Measurements from ENCODE around the gene PPARG. TPM values are rescaled to one million over a fixed set of nuclear protein-coding genes. Genes with fewer than 3 reads are reported as not detected.

PPARG gene
- total RNA-seq, 3 donors from 2014 or later = 61.6 to 173 (median 98.8) TPM

GRCh38 chr3:12342151-12342550 is 53.3 kb downstream of the PPARG start:
- intact Hi-C loops (cut with DNase I, micrococcal nuclease) = no loop called here
- DNase-seq (no peak), ATAC-seq (no peak)
- H3K9me3 ChIP-seq = no peaks in the 10 kb centered on the region
- no peaks in the 10 kb centered on the region for H3K36me3 ChIP-seq (ENCODE audit: low read depth)
- TF ChIP-seq, protein P1, sequence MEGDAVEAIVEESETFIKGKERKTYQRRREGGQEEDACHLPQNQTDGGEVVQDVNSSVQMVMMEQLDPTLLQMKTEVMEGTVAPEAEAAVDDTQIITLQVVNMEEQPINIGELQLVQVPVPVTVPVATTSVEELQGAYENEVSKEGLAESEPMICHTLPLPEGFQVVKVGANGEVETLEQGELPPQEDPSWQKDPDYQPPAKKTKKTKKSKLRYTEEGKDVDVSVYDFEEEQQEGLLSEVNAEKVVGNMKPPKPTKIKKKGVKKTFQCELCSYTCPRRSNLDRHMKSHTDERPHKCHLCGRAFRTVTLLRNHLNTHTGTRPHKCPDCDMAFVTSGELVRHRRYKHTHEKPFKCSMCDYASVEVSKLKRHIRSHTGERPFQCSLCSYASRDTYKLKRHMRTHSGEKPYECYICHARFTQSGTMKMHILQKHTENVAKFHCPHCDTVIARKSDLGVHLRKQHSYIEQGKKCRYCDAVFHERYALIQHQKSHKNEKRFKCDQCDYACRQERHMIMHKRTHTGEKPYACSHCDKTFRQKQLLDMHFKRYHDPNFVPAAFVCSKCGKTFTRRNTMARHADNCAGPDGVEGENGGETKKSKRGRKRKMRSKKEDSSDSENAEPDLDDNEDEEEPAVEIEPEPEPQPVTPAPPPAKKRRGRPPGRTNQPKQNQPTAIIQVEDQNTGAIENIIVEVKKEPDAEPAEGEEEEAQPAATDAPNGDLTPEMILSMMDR (IDR thresholded peaks at IDR 0.05) = no peak
- H3K4me1 ChIP-seq (ENCODE audit: low read depth) = peaks cover 7% of the 10 kb centered on the region
- no peak overlapping the region for H3K4me3 ChIP-seq

GRCh38 chr3:12343047-12343501 is 54.2 kb downstream of the PPARG start:
- ATAC-seq (no peak), DNase-seq (no peak)
- TF ChIP-seq, protein P1 (IDR thresholded peaks at IDR 0.05) = no peak
- Histone ChIP-seq H3K4me1 (ENCODE audit: low read depth) (peaks cover 3% of the 10 kb centered on the region), H3K36me3 (ENCODE audit: low read depth) (no peaks in the 10 kb centered on the region), H3K4me3 (no peak overlapping the region), H3K9me3 (no peaks in the 10 kb centered on the region)
- intact Hi-C loops (cut with DNase I, micrococcal nuclease) = no loop called here

- H3K4me1 ChIP-seq (ENCODE audit: low read depth) = peaks cover 7% of the 10 kb centered on the region
- intact Hi-C loops (cut with DNase I, micrococcal nuclease) = no loop called here
- H3K36me3 ChIP-seq (ENCODE audit: low read depth) = no peaks in the 10 kb centered on the region
- no peaks in the 10 kb centered on the region for H3K9me3 ChIP-seq
- TF ChIP-seq, protein P1 (IDR thresholded peaks at IDR 0.05) = no peak
- DNase-seq = no peak
- no peak overlapping the region for H3K4me3 ChIP-seq
- no peak for ATAC-seq
These were observed 56.3 kb downstream of the PPARG start for GRCh38 chr3:12345141-12345561.

DNA sequence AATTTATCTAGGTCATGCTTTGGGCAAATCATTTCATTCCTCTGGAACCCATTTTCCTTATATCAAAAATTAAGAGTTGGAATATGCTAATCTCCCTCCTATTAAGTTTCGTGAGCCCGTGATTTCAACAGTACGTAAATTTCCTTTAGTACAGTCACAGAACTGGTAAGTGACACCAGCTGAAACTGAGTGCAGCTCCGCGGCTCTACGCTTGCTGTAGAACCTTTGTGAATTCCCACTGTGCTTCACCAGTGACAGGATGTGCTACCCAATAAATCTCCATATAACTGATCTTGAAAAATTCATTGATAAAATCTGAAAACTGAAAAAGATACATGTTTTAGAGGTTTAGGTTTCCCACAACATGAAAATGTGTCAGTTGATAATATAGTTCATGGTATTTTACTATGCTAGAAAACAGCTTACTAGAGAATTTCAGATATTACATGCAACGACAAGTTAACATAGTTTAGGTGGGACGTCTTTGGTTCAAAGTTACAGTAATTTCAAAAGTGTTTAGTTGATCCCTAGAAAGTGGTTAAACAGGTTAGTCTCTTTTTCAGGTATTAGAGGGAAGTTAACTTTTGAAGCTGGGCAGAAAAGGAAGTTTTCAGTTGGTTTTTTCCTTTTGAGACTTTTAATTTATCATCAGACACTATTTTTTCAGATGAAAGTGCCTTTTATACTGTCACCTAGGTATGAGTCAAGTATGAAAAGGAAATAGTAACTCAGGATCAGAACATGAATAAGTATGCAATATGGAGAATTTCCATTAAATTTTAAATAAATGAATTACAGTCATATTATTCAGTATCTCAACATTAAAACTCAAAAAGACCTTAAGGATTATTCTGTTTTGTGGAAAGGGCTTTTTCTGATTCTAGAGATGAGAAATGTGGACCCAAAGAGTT is 57.0 kb downstream of the PPARG start:
- Histone ChIP-seq H3K9me3 (no peaks in the 10 kb centered on the region), H3K4me1 (ENCODE audit: low read depth) (peaks cover 14% of the 10 kb centered on the region), H3K36me3 (ENCODE audit: low read depth) (no peaks in the 10 kb centered on the region), H3K4me3 (no peak overlapping the region)
- DNase-seq (no peak), ATAC-seq (no peak)
- intact Hi-C loops (cut with DNase I, micrococcal nuclease) = no loop called here
- TF ChIP-seq, protein P1 (IDR thresholded peaks at IDR 0.05) = no peak

DNA sequence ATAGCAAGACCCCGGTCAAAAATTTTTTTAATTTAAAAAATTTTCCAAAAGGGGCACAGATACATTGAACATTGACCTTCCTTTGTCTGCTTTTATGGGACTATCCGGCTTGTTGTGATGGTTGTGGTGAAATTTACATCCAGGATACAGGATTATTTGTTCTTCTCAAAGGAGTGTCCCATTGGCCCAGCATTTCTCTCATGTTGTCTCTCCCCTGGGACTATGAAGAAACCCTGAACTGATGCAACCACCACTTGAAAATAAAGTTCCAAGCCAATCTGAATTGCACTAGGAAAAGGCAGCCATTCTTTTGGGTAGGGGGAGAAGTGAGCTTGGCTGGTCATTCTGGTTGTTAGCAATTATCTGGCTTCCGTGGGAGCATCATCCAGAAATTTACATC is 58.4 kb downstream of the PPARG start:
- Histone ChIP-seq H3K9me3 (no peaks in the 10 kb centered on the region), H3K4me3 (no peak overlapping the region), H3K36me3 (ENCODE audit: low read depth) (no peaks in the 10 kb centered on the region), H3K4me1 (ENCODE audit: low read depth) (peaks cover 19% of the 10 kb centered on the region)
- no peak for DNase-seq
- TF ChIP-seq, protein P1 (IDR thresholded peaks at IDR 0.05) = no peak
- ATAC-seq = no peak
- intact Hi-C loops (cut with DNase I, micrococcal nuclease) = no loop called here

Data from mucosa of descending colon (tissue), 3 donors.